ENCODE data around the gene ARHGEF39.

DNA sequence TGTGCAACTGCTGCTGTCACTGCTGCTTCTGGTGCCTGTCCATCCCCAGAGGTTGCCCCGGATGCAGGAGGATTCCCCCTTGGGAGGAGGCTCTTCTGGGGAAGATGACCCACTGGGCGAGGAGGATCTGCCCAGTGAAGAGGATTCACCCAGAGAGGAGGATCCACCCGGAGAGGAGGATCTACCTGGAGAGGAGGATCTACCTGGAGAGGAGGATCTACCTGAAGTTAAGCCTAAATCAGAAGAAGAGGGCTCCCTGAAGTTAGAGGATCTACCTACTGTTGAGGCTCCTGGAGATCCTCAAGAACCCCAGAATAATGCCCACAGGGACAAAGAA, 9.0 kb upstream of the ARHGEF39 start:
- TF ChIP-seq EZH2 (IDR thresholded peaks at IDR 0.05; ENCODE audit: low read length) (no peak), CTCF (optimal IDR thresholded peaks at IDR 0.05 in 1 of 3, IDR thresholded peaks at IDR 0.05 in 1 of 3, conservative IDR thresholded peaks at IDR 0.05 in 1 of 3; ENCODE audit: extremely low read depth in 1 of 3, insufficient read depth in 2 of 3, low read length in 3 of 3) (no peak)
